GM21423 (cell line): ENCODE data around the gene PROSER2.

ENCODE experiments used
- ATAC-seq: cut with Tn5 transposase; IDR thresholded peaks from one replicate; pipeline ENCODE4 v1.9.1; 2021; ENCODE audit warnings: mild to moderate bottlenecking, moderate library complexity; ENCODE audit not compliant: unreplicated experiment

Gene PROSER2

DNA sequence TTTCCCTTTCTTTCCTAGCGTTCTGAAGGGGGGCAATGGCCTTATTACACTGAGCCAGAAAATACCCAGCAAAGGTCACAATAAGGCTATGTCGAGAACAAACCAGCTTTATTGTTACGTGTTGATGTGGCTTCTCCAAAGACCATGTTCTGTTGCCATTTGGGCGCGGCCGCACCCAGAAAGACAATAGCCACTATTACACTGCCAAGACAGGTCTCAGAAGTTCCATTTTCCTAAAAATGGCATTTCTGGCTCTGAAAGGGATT, 77.8 kb downstream of the PROSER2 start:
- no peak for ATAC-seq

DNA sequence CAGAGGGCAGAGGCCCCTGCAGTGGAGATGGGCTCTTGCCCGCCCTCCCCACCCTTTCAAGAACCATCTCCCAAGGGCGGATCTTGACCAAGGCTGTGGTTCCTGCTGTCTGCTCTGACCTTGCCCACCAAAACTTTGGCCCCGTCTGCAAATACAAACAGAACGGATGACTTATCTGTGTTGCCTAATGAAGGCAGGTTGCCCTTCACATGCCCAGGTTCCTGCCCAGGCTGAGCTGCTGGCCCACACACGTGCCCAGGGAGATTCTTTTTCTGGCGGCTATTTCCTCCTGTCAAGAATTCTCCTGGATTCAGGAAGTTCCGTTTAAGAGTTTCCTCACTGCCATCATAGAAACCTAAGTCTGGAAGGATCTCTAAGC, 78.3 kb downstream of the PROSER2 start:
- ATAC-seq = no peak

DNA sequence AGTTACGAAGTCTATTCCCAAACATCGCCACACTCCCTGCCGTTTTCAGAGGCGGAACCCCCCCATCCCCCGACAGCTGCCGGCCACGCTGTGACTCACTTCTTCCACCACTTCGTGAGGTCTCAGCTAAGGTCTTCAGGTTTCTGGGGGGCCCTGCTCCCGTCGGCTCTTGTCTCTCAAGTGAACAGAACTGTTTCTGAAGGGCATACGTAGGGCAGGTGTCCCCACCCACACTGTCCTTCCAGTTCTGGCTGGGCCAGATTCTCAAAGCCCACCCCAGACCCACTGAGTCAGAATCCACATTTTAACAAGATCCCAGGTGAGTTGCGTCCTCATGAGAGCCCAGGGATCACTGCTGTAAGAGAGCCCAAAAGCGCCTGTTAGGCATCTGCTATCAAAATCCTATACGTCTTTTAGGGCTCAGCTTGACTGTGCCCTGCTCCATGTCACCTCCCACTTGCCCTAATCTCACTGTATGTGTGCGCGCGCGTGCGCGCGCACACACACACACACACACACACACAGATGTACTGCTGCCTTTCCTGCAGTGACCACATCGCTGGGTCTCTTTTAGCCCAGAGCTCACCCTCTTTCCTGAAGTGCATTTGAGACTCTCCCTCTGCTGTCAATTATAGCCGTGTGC, 78.8 kb downstream of the PROSER2 start:
- ATAC-seq = no peak

DNA sequence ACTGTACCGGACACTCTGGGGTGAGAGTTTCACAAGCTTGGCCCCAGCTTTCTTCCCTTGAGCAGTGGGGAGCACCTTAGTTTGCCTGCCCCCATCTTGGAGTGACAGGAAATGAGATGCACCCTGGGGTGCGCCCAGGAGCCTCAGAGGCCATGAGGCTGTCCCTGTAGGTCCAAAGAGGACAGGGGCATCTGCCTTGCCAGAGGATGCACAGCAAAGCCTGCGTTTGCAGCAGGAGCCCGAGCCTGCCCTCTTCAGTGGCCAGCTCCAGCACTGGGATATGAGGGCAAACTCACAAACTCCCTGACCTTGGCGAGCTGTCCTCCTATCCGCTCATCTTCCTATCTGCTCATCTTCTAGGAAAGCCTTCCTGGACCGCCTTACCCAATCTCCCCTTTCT, 79.5 kb downstream of the PROSER2 start:
- ATAC-seq = no peak

DNA sequence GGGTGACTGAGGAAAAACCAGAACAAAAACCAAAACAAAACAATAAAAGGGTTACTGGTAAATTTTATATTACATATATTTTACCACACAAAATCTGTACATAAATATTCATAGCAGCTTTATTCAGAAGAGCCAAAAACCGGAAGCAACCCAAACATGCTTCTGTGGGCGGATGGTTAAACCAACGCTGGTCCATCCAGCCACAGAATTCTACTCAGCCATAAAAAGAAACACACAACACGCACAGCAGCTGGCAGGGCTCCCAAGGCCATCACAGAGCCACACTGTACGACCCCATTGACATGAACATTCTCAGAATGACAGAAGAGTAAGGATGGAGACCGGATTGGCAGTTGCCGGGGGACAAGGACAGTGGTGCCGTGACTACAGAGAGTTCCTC, 83.6 kb downstream of the PROSER2 start:
- ATAC-seq = no peak

DNA sequence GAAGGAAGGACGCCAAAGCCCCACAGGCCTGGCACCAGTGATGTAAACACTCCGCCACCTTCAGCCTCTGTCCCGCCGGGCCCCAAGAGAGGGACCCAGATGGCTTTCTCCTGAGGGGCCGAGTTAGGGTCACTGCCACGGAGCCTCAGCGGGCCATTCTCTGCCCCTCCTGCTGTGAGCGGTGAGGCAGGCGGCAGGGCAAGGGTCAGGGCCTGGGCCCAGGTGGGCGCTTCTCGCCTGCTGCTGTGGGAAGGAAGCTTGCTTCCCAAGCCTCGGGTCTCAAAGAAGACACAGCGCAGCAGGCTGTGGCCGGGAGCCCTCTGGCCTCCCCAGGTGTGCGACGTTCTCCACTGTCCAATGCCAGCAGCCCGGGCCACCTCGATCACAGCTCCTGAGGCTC, 84.8 kb downstream of the PROSER2 start:
- no peak for ATAC-seq

DNA sequence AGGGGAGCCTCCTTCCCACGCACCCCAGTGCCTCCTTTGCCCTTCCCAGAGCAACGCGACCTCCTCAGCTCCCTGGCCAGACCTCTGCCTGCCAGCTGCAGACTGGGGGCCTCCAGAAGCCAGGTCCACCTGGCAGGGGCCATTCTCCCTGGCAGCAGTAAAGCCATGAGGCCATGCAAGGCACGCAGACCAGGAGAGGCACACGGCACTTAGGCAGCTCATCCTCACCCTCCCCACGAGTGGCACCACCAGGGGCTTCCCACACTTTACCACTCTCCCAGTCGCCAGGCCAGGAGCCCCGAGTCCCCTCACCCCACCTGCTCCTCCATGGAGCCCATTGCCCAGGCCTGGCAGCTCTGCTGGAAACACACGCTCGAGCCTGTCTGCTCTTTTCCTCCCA, 85.4 kb downstream of the PROSER2 start:
- ATAC-seq = no peak

DNA sequence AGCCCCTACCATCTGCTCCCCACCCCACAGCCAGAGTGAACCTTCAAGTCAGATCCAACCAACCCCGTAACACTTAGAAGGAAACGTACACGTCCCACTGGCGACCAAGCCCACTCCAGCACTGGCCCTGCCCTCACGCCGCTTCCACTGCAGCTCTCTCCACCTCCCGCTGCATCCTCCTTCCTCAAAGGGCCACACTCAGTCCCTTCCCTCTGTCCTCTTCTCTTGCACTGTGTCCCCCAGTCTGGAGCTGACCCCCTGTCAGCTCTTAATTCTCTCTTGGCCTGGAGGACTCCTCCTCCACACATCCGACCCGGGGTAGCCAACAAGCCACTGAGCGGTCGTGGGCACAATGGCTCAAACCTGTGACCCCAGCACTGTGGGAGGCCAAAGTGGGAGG, 85.8 kb downstream of the PROSER2 start:
- no peak for ATAC-seq

DNA sequence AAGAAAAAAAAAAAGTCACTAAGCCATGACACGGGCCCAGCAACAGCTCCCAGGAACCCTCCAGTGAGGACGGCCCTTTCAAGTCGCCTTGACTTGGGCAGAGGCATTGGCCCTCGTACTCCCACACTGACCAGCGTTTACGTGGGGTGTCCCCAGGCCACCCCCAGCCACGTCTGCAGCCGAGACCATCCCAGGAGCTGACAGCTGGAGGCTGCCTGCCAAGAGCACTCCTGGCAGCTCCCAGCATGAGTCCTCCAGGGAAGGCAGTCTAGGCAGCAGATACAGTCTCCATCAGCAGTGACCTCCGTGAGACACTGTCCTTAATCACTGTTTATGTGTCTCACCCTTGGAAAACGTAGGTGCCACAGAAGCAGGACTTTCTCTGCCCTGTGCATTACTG, 86.5 kb downstream of the PROSER2 start:
- ATAC-seq = no peak

DNA sequence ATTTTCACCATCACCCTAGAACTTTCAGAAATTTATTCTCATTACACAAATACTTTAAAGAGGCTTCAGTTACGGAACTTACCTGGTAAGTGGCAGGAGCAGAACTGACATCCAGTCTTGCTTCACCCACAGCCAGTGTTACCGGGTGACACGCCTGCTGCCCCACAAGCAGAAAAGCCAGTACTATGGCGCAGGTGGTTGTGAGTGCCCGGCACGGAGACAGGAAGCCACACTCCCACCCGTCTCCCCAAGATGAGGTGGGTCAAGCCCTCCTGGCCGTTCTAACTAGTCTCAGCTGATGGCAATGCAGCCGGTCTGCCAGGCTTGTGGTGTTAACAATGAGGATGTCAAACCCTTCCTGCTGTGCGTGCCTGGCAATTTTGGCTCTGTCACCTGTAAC, 86.9 kb downstream of the PROSER2 start:
- no peak for ATAC-seq

DNA sequence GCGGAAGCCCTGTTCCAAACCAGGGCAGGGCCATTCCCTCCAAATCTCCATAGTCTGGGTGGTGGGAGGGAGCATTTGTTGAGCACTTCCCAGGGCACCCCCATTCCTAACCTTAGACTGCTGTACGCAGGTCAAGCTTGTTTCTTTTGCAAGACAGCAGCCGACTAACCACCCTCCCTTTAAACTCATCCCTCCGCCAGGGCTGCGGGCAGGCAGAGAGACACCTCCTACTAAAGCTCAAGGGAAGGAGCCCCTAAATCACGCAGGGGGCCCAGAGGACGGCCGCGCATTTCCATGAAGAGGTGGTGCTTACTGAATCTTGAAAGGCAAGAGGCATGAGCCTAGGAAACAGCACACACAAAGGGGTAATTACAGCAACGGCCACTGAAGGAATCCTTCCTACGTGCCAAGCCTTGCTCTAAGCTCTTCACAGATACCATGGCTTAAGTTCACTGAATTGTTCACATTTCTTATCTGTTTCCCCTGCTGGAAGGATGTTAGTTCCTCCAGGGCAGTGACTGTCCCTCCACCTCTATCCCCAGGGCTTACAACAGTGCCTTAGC, 90.0 kb downstream of the PROSER2 start:
- no peak for ATAC-seq

DNA sequence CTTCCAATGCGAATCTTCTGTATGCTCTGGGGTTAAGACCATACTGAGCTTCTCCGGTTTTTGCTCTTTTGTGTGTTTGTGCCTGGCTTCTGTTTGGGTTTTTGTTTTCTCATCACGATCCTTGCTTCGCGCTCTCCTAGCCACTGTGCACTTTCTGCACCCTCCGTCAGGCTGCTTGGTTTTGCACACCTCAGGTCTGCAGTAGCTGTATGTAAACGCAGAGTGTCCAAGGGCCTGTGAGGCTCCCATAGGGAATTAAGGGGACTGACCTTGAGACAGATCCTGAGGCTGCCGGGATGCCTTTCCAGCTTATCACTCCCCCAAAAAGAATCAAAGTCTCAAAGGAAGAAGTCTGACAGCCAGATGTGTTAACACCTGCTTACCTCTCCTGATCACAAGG, 95.2 kb downstream of the PROSER2 start:
- no peak for ATAC-seq

DNA sequence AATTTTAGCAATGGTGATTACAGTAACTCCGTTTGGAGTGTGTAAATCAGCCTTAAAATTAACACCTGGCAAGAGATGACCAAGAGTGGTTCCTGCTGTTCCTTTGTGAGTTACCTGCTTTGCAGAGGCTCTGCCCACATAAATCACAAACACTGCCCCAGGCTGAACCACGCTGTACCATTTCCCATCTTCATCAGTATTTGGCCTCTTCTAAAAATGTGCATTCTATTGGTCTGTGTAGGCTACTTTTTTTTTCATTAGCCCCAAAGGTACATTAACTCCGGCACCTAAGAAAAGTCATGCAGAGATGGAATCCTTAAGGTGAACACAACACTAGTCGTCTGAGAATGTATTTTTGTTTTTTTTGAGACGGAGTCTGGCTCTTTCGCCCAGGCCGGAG, 96.1 kb downstream of the PROSER2 start:
- no peak for ATAC-seq
